ENCODE results near the gene PRTN3.
A peak's percentile ranks its signal among the peaks of the same experiment; 100 is the strongest.
"Not testable (repeated sequence)": the region's sequence is repeated elsewhere in the genome, so short reads cannot be mapped to it uniquely, and the experiment has no call there.

Gene PRTN3

DNA sequence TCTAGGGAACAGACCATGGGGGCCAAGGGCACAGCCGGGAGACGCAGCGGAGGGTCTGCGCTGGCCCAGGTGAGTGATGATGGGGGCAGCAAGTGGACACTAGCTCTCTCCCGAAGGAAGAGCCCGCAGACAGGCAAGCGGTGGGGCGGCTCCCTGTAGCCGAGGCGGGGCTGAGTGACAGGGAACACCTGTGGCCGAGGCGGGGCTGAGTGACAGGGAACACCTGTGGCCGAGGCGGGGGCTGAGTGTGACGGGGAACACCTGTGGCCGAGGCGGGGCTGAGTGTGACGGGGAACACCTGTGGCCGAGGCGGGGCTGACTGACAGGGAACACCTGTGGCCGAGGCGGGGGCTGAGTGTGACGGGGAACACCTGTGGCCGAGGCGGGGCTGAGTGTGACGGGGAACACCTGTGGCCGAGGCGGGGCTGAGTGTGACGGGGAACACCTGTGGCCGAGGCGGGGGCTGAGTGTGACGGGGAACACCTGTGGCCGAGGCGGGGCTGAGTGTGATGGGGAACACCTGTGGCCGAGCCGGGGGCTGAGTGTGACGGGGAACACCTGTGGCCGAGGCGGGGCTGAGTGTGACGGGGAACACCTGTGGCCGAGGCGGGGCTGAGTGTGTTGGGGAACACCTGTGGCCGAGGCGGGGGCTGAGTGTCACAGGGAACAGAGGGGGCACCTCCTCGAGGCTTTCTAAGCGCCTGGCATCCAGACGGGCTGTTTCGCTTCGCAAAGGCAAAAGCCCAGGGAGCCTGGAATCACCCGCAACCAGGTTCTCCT lies 50.8 kb downstream of the PRTN3 start:
- no CpG with 5 or more reads among the region's 50 CpGs for WGBS, 2 donors (ENCODE audit: extremely low coverage in 2 of 2, insufficient read length in 2 of 2, insufficient replicate concordance in 1 of 2)
- not testable (repeated sequence) for H3K27ac ChIP-seq (replicated peaks; ENCODE audit: low read length); H3K27me3 ChIP-seq (ENCODE audit: control insufficient read depth in 3 of 3, insufficient read depth in 3 of 3, low read depth in 1 of 3, low read length in 3 of 3); H2BK12ac ChIP-seq (ENCODE audit: low read length); H2AFZ ChIP-seq (ENCODE audit: low read length); H3K9me3 ChIP-seq (replicated peaks in 1 of 2; ENCODE audit: control insufficient read depth in 2 of 2, insufficient read depth in 1 of 2, low read depth in 1 of 2, low read length in 2 of 2); H2BK120ac ChIP-seq (ENCODE audit: low read depth, low read length); H3K14ac ChIP-seq (ENCODE audit: low read length); H3K18ac ChIP-seq (ENCODE audit: low read length); H3K4ac ChIP-seq (ENCODE audit: low read length); H4K8ac ChIP-seq (ENCODE audit: low read depth, low read length); H3K4me1 ChIP-seq (ENCODE audit: control insufficient read depth in 2 of 2, insufficient read depth in 1 of 2, low read depth in 1 of 2, low read length in 2 of 2); H2BK15ac ChIP-seq (ENCODE audit: low read length); DNase-seq (ENCODE audit: low spot score); H4K91ac ChIP-seq (ENCODE audit: low read depth, low read length, poor library complexity); H3K23ac ChIP-seq (ENCODE audit: low read depth, low read length, poor library complexity)
- Histone ChIP-seq H3K9ac (ENCODE audit: low read depth, low read length, poor library complexity) (peak overlapping the region; percentile 70), H3K79me1 (ENCODE audit: low read depth, low read length) (peaks cover 12% of the 10 kb centered on the region), H3K4me2 (ENCODE audit: insufficient read depth, low read length, poor library complexity, severe bottlenecking) (peak overlapping the region; percentile 83), H2AK5ac (ENCODE audit: low read depth, low read length) (peak overlapping the region; percentile 100), H3K4me3 (ENCODE audit: low read length in 2 of 2) (peak overlapping the region in 1 of 2 donors; percentile 96), H3K36me3 (replicated peaks in 1 of 2; ENCODE audit: control insufficient read depth in 2 of 2, insufficient read depth in 2 of 2, low read length in 2 of 2) (peaks cover 20 to 47% of the 10 kb centered on the region in 2 donors), H2BK5ac (ENCODE audit: low read length) (peak overlapping the region; percentile 97)

GRCh38 chr19:892243-892893 lies 51.6 kb downstream of the PRTN3 start:
- H4K91ac ChIP-seq (ENCODE audit: low read depth, low read length, poor library complexity) = no peak overlapping the region
- H3K4me2 ChIP-seq (ENCODE audit: insufficient read depth, low read length, poor library complexity, severe bottlenecking) = peak overlapping the region; percentile 83
- peak overlapping the region; percentile 100 for H2AFZ ChIP-seq (ENCODE audit: low read length)
- no peak overlapping the region for H2BK15ac ChIP-seq (ENCODE audit: low read length)
- H3K9ac ChIP-seq (ENCODE audit: low read depth, low read length, poor library complexity) = peak overlapping the region; percentile 9
- H3K4me1 ChIP-seq (ENCODE audit: control insufficient read depth in 2 of 2, insufficient read depth in 1 of 2, low read depth in 1 of 2, low read length in 2 of 2) = no peaks in the 10 kb centered on the region
- no peak overlapping the region for H3K23ac ChIP-seq (ENCODE audit: low read depth, low read length, poor library complexity)
- peak overlapping the region; percentile 97 for H2BK5ac ChIP-seq (ENCODE audit: low read length)
- H3K9me3 ChIP-seq (replicated peaks in 1 of 2; ENCODE audit: control insufficient read depth in 2 of 2, insufficient read depth in 1 of 2, low read depth in 1 of 2, low read length in 2 of 2) = peaks cover 0 to 2% of the 10 kb centered on the region in 2 donors
- peak overlapping the region; percentile 100 for H2AK5ac ChIP-seq (ENCODE audit: low read depth, low read length)
- no peak overlapping the region for H4K8ac ChIP-seq (ENCODE audit: low read depth, low read length)
- H2BK120ac ChIP-seq (ENCODE audit: low read depth, low read length) = peak overlapping the region; percentile 81
- no CpG with 5 or more reads among the region's 27 CpGs for WGBS, 2 donors (ENCODE audit: extremely low coverage in 2 of 2, insufficient read length in 2 of 2, insufficient replicate concordance in 1 of 2)
- H3K4ac ChIP-seq (ENCODE audit: low read length) = no peak overlapping the region
- no peak for DNase-seq (ENCODE audit: low spot score)
- H3K27ac ChIP-seq (replicated peaks; ENCODE audit: low read length) = no peak overlapping the region
- peaks cover 12% of the 10 kb centered on the region for H3K79me1 ChIP-seq (ENCODE audit: low read depth, low read length)
- peaks cover 18 to 47% of the 10 kb centered on the region in 2 donors for H3K36me3 ChIP-seq (replicated peaks in 1 of 2; ENCODE audit: control insufficient read depth in 2 of 2, insufficient read depth in 2 of 2, low read length in 2 of 2)
- H3K14ac ChIP-seq (ENCODE audit: low read length) = no peak overlapping the region
- no peaks in the 10 kb centered on the region for H3K27me3 ChIP-seq (ENCODE audit: control insufficient read depth in 3 of 3, insufficient read depth in 3 of 3, low read depth in 1 of 3, low read length in 3 of 3)
- H3K4me3 ChIP-seq (ENCODE audit: low read length in 2 of 2) = peak overlapping the region; percentile 96 to 100
- peak overlapping the region; percentile 38 for H3K18ac ChIP-seq (ENCODE audit: low read length)
- H2BK12ac ChIP-seq (ENCODE audit: low read length) = no peak overlapping the region

DNA sequence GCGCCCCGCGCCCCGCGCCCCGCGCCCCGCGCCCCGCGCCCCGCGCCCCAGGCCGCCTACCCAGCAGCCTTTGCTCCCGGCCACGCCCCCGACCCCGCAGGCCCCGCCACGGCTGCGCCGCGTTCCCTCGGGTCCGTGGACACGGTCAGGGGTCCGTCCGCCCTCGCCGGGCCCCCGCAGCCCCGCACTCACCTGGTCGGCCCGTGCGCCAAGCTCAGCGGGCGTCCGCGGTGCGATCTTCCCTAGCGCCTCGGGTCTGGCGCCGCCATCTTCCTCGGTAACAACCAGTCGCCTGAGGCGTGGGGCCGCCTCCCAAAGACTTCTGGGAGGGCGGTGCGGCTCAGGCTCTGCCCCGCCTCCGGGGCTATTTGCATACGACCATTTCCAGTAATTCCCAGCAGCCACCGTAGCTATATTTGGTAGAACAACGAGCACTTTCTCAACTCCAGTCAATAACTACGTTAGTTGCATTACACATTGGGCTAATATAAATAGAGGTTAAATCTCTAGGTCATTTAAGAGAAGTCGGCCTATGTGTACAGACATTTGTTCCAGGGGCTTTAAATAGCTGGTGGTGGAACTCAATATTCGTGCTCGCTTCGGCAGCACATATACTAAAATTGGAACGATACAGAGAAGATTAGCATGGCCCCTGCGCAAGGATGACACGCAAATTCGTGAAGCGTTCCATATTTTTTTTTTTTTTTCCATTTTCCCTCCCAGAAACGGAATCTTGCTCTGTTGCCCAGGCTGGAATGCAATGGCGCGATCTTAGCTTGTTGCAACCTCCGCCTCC lies 52.3 kb downstream of the PRTN3 start, which contains the start of the genes MED16 and RNU6-9:
MED16 (minus strand) TSS at position 294 of the 796 bp plus-strand sequence. CDS start 2,056 bp downstream, outside the sequence.
RNU6-9 (plus strand) TSS at position 591 of the 796 bp plus-strand sequence.
- Histone ChIP-seq H3K4me1 (ENCODE audit: control insufficient read depth in 2 of 2, insufficient read depth in 1 of 2, low read depth in 1 of 2, low read length in 2 of 2) (no peaks in the 10 kb centered on the region), H2BK5ac (ENCODE audit: low read length) (peak within 1 kb of the TSS; percentile 97), H3K23ac (ENCODE audit: low read depth, low read length, poor library complexity) (peak within 1 kb of the TSS; percentile 93), H3K27ac (replicated peaks; ENCODE audit: low read length) (peak within 1 kb of the TSS; percentile 81), H3K14ac (ENCODE audit: low read length) (peak within 1 kb of the TSS; percentile 94), H2AK5ac (ENCODE audit: low read depth, low read length) (peak within 1 kb of the TSS; percentile 100), H3K4ac (ENCODE audit: low read length) (no peak within 1 kb of the TSS), H2BK12ac (ENCODE audit: low read length) (no peak within 1 kb of the TSS), H3K4me2 (ENCODE audit: insufficient read depth, low read length, poor library complexity, severe bottlenecking) (peak within 1 kb of the TSS; percentile 83), H3K36me3 (replicated peaks in 1 of 2; ENCODE audit: control insufficient read depth in 2 of 2, insufficient read depth in 2 of 2, low read length in 2 of 2) (peaks cover 16 to 47% of the 10 kb centered on the region in 2 donors), H4K91ac (ENCODE audit: low read depth, low read length, poor library complexity) (peak within 1 kb of the TSS; percentile 85), H2AFZ (ENCODE audit: low read length) (peak within 1 kb of the TSS; percentile 100), H3K4me3 (ENCODE audit: low read length in 2 of 2) (peak within 1 kb of the TSS; percentile 96 to 100), H3K9me3 (replicated peaks in 1 of 2; ENCODE audit: control insufficient read depth in 2 of 2, insufficient read depth in 1 of 2, low read depth in 1 of 2, low read length in 2 of 2) (peaks cover 0 to 2% of the 10 kb centered on the region in 2 donors), H3K18ac (ENCODE audit: low read length) (peak within 1 kb of the TSS; percentile 100), H2BK120ac (ENCODE audit: low read depth, low read length) (peak within 1 kb of the TSS; percentile 81), H4K8ac (ENCODE audit: low read depth, low read length) (peak within 1 kb of the TSS; percentile 99), H3K27me3 (ENCODE audit: control insufficient read depth in 3 of 3, insufficient read depth in 3 of 3, low read depth in 1 of 3, low read length in 3 of 3) (no peaks in the 10 kb centered on the region), H3K9ac (ENCODE audit: low read depth, low read length, poor library complexity) (peak within 1 kb of the TSS; percentile 100), H3K79me1 (ENCODE audit: low read depth, low read length) (peaks cover 12% of the 10 kb centered on the region), H2BK15ac (ENCODE audit: low read length) (no peak within 1 kb of the TSS)
- DNase-seq (ENCODE audit: low spot score) = peak; percentile 91
- no CpG with 5 or more reads among the region's 69 CpGs for WGBS, 2 donors (ENCODE audit: extremely low coverage in 2 of 2, insufficient read length in 2 of 2, insufficient replicate concordance in 1 of 2)

Data from neuronal stem cell (in vitro differentiated cells).